Germinal center (tissue), 1 donor: Measurements from ENCODE around the gene ATP8B1.
"Not testable (repeated sequence)": the region's sequence is repeated elsewhere in the genome, so short reads cannot be mapped to it uniquely, and the experiment has no call there.

Experiments
- DNase-seq: peaks from one replicate; pipeline ENCODE4 v3.0.0; 2012; ENCODE audit warnings: mixed read lengths, low spot score

Gene ATP8B1

GRCh38 chr18:57764995-57765394 is 38.1 kb downstream of the ATP8B1 start:
- DNase-seq: no peak

GRCh38 chr18:57764087-57764486 is 39.0 kb downstream of the ATP8B1 start:
- no peak for DNase-seq

GRCh38 chr18:57762686-57763085 is 40.4 kb downstream of the ATP8B1 start:
- DNase-seq: no peak

- DNase-seq: no peak
These were observed 43.5 kb downstream of the ATP8B1 start for GRCh38 chr18:57759650-57760049.

GRCh38 chr18:57755473-57756067 is 47.5 kb downstream of the ATP8B1 start:
- DNase-seq: no peak

GRCh38 chr18:57754577-57755338 is 48.4 kb downstream of the ATP8B1 start:
- DNase-seq: no peak

GRCh38 chr18:57753063-57753462 is 50.1 kb downstream of the ATP8B1 start:
- DNase-seq: no peak

GRCh38 chr18:57749604-57749970 is 53.5 kb downstream of the ATP8B1 start:
- DNase-seq: no peak

GRCh38 chr18:57748770-57749603 is 54.1 kb downstream of the ATP8B1 start:
- DNase-seq: peak; percentile 59

GRCh38 chr18:57747809-57748680 is 55.1 kb downstream of the ATP8B1 start:
- no peak for DNase-seq

- no peak for DNase-seq
These were observed 58.9 kb downstream of the ATP8B1 start for GRCh38 chr18:57744211-57744694.

GRCh38 chr18:57743008-57743407 is 60.1 kb downstream of the ATP8B1 start:
- DNase-seq: no peak

- DNase-seq: no peak
These were observed 61.8 kb downstream of the ATP8B1 start for GRCh38 chr18:57741273-57741672.

GRCh38 chr18:57738078-57738477 is 65.0 kb downstream of the ATP8B1 start:
- no peak for DNase-seq

- no peak for DNase-seq
These were observed 65.6 kb downstream of the ATP8B1 start for GRCh38 chr18:57737400-57738060.

- DNase-seq: not testable (repeated sequence)
These were observed 68.1 kb downstream of the ATP8B1 start for GRCh38 chr18:57735042-57735441.

GRCh38 chr18:57733861-57734260 is 69.3 kb downstream of the ATP8B1 start:
- DNase-seq: no peak

GRCh38 chr18:57730146-57730545 is 73.0 kb downstream of the ATP8B1 start:
- no peak for DNase-seq

GRCh38 chr18:57728941-57729511 is 74.1 kb downstream of the ATP8B1 start:
- DNase-seq: no peak

GRCh38 chr18:57727952-57728807 is 74.9 kb downstream of the ATP8B1 start:
- DNase-seq: no peak
